ENCODE results near the gene ADORA1.
A peak's percentile ranks its signal among the peaks of the same experiment; 100 is the strongest.

The ADORA1 gene

DNA sequence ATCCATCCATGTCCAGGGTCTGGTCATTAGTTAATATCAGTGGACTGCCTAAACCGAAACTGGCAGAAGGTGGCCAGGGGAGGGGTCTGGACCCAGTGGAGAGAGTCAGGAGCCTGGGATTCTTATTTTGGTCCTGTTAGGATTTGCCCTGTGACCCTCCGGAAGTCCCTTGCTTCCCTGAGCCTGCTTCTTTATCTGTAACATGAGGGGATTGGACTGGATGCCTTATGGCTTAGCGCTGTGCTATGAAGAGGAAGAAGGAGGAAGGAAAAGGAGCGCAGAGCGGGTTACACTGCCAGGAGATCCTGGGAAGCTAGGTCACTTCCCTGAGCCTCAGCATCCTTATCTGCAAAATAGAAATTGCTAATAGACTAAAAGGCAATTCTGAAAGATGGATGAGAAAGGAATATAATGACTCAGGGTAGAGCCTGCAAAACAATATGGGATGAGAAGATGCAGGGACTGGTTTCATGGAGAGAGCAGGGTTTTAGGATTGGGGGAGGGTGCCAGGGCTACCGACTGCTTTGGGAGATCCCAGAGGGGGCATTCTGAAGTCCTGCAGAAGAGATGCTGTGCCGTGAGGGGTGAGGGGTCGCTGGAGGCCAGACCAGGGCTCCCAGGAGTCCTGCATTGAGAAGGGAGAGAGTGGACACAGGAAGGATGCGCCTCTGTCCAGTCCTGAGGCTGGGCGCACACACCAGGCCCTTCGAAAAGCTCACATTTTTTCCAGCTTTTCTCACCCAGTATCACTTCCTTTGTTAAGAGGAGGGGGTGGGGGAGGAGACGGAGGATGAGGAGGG lies 460 bp upstream of the ADORA1 start:
- no peaks in the 10 kb centered on the region for H3K36me3 ChIP-seq (ENCODE audit: control insufficient read depth in 1 of 2, insufficient read depth in 2 of 2, low read length in 2 of 2)
- peaks cover 2% of the 10 kb centered on the region for H3K27me3 ChIP-seq (ENCODE audit: low read depth, low read length)
- H3K9me3 ChIP-seq (ENCODE audit: control insufficient read depth in 1 of 2, low read length in 2 of 2), result no peaks in the 10 kb centered on the region
- H3K4me3 ChIP-seq (ENCODE audit: low read depth in 1 of 2, low read length in 2 of 2), result peak overlapping the region; percentile 59 to 62
- no peak overlapping the region for H3K27ac ChIP-seq (ENCODE audit: low read length)
- H3K4me1 ChIP-seq (ENCODE audit: control insufficient read depth in 1 of 2, insufficient read depth in 2 of 2, low read length in 2 of 2), result peaks cover 4 to 39% of the 10 kb centered on the region in 2 donors

DNA sequence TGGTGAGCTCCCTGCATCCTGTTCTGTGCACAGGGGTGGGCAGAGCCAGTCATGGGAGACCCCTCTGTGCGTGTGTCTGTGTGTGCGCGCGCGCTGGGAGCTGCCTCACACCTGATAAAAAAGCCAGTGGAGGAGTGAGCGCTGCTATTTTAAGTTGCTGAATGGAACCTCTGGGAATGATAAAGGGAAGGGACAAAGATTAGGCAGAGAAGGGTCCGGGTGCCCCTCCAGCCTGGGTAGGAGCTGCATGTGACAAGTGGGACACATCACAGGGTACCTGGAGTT lies 847 bp downstream of the ADORA1 start:
- Histone ChIP-seq H3K9me3 (ENCODE audit: control insufficient read depth in 1 of 2, low read length in 2 of 2) (no peaks in the 10 kb centered on the region), H3K27ac (ENCODE audit: low read length) (no peak overlapping the region), H3K4me1 (ENCODE audit: control insufficient read depth in 1 of 2, insufficient read depth in 2 of 2, low read length in 2 of 2) (peaks cover 4 to 39% of the 10 kb centered on the region in 2 donors), H3K36me3 (ENCODE audit: control insufficient read depth in 1 of 2, insufficient read depth in 2 of 2, low read length in 2 of 2) (no peaks in the 10 kb centered on the region), H3K4me3 (ENCODE audit: low read depth in 1 of 2, low read length in 2 of 2) (peak overlapping the region; percentile 16 to 59), H3K27me3 (ENCODE audit: low read depth, low read length) (no peaks in the 10 kb centered on the region)

DNA sequence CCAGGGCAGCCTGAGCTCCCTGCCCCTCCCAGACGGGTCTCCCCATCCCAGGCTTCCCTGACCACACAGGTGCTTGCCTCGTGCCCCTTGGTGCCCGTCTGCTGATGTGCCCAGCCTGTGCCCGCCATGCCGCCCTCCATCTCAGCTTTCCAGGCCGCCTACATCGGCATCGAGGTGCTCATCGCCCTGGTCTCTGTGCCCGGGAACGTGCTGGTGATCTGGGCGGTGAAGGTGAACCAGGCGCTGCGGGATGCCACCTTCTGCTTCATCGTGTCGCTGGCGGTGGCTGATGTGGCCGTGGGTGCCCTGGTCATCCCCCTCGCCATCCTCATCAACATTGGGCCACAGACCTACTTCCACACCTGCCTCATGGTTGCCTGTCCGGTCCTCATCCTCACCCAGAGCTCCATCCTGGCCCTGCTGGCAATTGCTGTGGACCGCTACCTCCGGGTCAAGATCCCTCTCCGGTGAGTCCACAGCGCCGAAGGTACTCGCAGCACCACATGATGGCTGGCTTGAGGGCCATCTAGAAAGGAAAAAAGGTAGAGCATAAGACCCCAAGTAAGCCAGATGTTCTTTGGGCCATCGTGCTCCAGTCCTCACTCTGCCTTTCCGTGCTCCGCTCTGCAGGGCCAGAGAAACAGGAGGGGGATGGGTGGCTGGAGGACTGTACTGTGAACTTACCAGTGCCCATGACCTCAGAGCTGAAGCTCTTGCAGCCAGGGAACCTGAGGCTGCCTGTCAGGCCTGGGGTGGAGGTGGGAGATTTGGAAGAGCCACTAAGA lies 1.4 kb downstream of the ADORA1 start:
- Histone ChIP-seq H3K27ac (ENCODE audit: low read length) (no peak overlapping the region), H3K27me3 (ENCODE audit: low read depth, low read length) (no peaks in the 10 kb centered on the region), H3K4me1 (ENCODE audit: control insufficient read depth in 1 of 2, insufficient read depth in 2 of 2, low read length in 2 of 2) (peaks cover 4 to 39% of the 10 kb centered on the region in 2 donors), H3K9me3 (ENCODE audit: control insufficient read depth in 1 of 2, low read length in 2 of 2) (no peaks in the 10 kb centered on the region), H3K36me3 (ENCODE audit: control insufficient read depth in 1 of 2, insufficient read depth in 2 of 2, low read length in 2 of 2) (no peaks in the 10 kb centered on the region), H3K4me3 (ENCODE audit: low read depth in 1 of 2, low read length in 2 of 2) (peak overlapping the region; percentile 16 to 59)

DNA sequence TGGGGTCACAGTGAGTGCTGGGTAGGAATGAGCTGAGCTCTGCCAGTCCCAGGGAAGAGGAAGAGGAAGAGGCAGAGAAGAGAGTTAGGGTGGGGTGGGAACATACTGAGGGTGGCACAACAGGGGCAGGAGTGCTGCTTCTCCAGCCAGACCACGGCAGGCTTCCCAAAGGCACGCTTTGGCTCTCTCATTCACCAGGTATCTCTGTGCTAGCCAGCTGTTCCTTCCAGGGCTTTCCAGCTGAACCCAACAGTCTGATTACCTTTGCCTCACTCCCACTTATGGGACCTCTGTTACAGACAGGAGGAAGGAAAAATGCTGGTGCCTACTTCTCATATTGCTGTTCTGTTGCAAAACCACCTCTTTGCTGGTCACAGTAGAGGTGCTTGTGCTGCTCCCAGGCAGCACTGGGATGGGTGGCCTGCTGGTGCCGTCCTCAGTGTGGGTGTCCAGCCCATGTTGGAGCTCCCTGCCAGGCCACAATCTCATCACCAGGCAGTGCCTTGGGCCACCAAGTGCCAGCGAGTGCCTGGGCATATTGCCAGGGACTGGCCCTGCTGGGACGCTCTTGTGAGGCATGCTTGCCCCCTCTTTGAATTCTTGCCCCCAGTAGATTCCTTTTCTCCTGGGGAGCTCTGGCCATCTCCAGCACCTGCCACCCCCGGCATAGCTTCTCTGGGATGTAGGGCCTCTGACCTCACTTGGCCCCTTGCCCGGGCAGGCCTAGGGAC lies 2.1 kb downstream of the ADORA1 start:
- peaks cover 4 to 39% of the 10 kb centered on the region in 2 donors for H3K4me1 ChIP-seq (ENCODE audit: control insufficient read depth in 1 of 2, insufficient read depth in 2 of 2, low read length in 2 of 2)
- no peak overlapping the region for H3K27ac ChIP-seq (ENCODE audit: low read length)
- H3K36me3 ChIP-seq (ENCODE audit: control insufficient read depth in 1 of 2, insufficient read depth in 2 of 2, low read length in 2 of 2), result no peaks in the 10 kb centered on the region
- H3K9me3 ChIP-seq (ENCODE audit: control insufficient read depth in 1 of 2, low read length in 2 of 2), result no peaks in the 10 kb centered on the region
- no peak overlapping the region for H3K4me3 ChIP-seq (ENCODE audit: low read depth in 1 of 2, low read length in 2 of 2)
- no peaks in the 10 kb centered on the region for H3K27me3 ChIP-seq (ENCODE audit: low read depth, low read length)

DNA sequence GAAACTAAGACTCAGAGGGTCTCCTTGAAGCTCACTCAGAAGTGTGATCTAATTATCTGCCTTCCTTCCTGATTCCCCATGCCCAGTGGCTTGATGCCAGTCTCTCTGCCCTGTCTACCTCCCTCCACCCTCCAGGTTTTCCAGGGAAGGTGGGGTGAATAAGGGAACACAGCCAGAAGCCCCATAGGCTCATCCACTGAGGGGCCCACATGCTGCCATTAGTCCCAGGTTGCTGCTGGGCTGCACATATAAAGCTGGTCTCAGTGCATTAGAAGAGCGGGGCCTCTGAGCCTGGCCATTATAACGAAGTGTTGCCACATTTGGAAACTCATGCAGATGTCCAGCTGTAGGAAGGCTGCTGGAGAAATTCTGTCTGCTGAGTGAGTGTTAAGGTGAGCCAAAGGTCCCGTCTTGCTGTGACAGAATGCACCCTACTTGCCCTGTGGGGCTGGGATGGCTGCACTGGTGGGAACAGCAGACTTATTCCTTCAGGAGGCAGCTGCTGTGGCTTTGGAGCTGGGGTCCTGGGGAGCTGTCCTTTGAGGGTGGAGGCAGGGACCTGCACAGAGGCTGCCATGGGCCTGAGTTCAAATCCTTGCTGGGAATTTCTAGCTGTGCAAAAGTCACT lies 2.9 kb downstream of the ADORA1 start:
- H3K9me3 ChIP-seq (ENCODE audit: control insufficient read depth in 1 of 2, low read length in 2 of 2), result no peaks in the 10 kb centered on the region
- H3K4me1 ChIP-seq (ENCODE audit: control insufficient read depth in 1 of 2, insufficient read depth in 2 of 2, low read length in 2 of 2), result peaks cover 4 to 39% of the 10 kb centered on the region in 2 donors
- no peak overlapping the region for H3K4me3 ChIP-seq (ENCODE audit: low read depth in 1 of 2, low read length in 2 of 2)
- H3K27me3 ChIP-seq (ENCODE audit: low read depth, low read length), result no peaks in the 10 kb centered on the region
- no peaks in the 10 kb centered on the region for H3K36me3 ChIP-seq (ENCODE audit: control insufficient read depth in 1 of 2, insufficient read depth in 2 of 2, low read length in 2 of 2)
- H3K27ac ChIP-seq (ENCODE audit: low read length), result no peak overlapping the region

DNA sequence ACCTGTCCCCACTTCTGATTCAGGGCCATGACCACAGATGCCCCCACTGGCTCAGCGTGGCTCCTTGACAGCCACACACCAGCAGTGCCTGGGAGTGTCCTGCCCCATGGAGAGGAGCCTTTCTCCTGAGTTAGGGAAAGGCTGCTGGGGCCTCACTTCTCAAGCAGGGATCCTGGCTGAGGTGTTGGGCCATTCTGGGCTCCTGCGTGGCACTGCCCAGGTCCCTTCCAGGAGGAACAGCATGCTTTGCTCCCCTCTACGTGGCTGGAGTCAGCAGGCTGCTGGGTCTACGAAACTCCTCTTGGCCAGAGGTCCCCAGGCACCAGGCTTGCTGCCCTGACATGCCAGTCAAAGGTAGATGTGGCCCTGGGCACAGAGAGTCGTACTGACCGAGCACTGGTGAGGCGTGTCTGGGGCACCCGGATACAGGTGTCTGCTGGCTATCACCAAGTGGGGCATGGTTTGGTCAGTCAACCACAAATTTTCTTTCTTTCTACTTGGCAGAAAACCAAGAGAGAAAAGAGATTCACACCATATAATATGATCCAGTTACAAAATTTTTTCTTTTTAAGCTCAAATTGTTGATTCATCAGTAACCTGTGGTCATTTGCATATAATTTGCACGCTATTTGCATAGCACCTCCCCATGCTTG lies 4.1 kb downstream of the ADORA1 start:
- H3K27ac ChIP-seq (ENCODE audit: low read length), result no peak overlapping the region
- no peaks in the 10 kb centered on the region for H3K9me3 ChIP-seq (ENCODE audit: control insufficient read depth in 1 of 2, low read length in 2 of 2)
- H3K36me3 ChIP-seq (ENCODE audit: control insufficient read depth in 1 of 2, insufficient read depth in 2 of 2, low read length in 2 of 2), result no peaks in the 10 kb centered on the region
- H3K4me3 ChIP-seq (ENCODE audit: low read depth in 1 of 2, low read length in 2 of 2), result no peak overlapping the region
- peaks cover 4 to 28% of the 10 kb centered on the region in 2 donors for H3K4me1 ChIP-seq (ENCODE audit: control insufficient read depth in 1 of 2, insufficient read depth in 2 of 2, low read length in 2 of 2)
- H3K27me3 ChIP-seq (ENCODE audit: low read depth, low read length), result no peaks in the 10 kb centered on the region

DNA sequence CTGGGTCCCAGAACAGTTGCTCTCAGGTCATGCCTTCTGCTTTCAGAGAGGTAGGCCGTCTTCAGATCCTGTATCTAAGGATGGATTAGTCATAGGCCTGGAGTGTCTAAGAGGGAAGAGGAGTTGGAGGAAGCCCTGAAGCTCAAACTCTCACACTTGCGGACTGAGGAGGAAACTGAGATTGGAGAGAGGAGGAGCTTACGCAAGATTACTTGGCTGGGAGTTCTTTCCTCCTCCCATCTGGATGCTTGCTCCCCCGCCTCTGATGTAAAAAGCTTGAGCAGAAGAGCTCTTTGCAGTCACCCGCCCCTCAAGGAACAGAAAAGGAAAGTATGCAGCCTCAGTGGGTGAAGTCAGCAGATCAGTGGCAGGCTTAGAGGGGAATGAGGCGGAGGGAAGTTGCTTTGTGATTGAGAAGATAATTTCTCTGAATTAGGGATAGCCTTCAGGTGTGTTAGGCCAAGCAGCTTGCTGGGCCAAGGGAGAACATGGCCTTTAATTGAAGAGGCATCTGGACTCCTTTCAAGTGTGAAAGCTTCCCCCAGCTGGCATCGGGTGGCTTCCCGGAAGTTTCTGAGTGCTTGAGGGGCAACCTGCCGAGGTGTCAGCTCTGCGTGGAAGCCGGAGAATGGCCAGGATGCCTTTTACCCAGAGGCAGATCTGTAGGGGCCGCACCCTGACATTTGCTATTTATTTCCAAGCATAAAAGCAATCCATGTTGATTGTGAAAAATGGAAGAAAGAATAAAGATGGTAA lies 6.6 kb downstream of the ADORA1 start:
- Histone ChIP-seq H3K4me1 (ENCODE audit: control insufficient read depth in 1 of 2, insufficient read depth in 2 of 2, low read length in 2 of 2) (peaks cover 0 to 9% of the 10 kb centered on the region in 2 donors), H3K27ac (ENCODE audit: low read length) (no peak overlapping the region), H3K4me3 (ENCODE audit: low read depth in 1 of 2, low read length in 2 of 2) (no peak overlapping the region), H3K36me3 (ENCODE audit: control insufficient read depth in 1 of 2, insufficient read depth in 2 of 2, low read length in 2 of 2) (no peaks in the 10 kb centered on the region), H3K9me3 (ENCODE audit: control insufficient read depth in 1 of 2, low read length in 2 of 2) (no peaks in the 10 kb centered on the region), H3K27me3 (ENCODE audit: low read depth, low read length) (no peaks in the 10 kb centered on the region)

DNA sequence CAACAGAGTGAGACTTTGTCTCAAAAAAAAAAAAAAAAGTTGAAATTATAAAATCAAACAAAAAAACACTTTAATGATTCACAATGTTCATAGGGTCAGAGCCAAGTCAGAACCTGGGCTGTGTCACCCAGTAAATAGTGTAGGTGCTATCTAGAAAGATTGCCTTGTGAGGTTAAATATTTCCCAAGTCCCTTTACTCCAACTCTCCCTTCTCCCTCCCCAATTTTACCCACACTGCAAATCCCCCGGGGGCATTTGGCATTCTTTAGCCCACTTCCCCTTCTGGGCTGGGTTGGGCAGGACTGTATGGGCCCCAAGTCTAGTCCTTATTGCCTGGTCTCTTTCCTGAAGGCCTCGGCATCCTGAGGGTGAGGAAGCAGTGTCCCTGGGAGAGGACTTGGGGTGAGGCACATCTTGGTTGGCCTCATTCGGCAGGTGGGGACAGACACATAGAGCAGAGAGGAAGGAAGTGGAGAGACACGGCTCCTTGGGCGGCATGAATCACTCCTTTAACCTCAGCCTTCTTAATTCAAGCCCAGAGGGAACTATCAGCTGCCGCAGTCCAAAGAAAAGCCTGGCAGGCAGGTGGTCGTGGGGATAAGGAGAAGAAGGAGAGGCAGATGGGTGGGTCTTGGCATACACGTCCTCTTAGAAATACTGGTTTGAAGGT lies 8.2 kb downstream of the ADORA1 start:
- Histone ChIP-seq H3K27me3 (ENCODE audit: low read depth, low read length) (no peaks in the 10 kb centered on the region), H3K9me3 (ENCODE audit: control insufficient read depth in 1 of 2, low read length in 2 of 2) (no peaks in the 10 kb centered on the region), H3K4me1 (ENCODE audit: control insufficient read depth in 1 of 2, insufficient read depth in 2 of 2, low read length in 2 of 2) (no peaks in the 10 kb centered on the region), H3K36me3 (ENCODE audit: control insufficient read depth in 1 of 2, insufficient read depth in 2 of 2, low read length in 2 of 2) (no peaks in the 10 kb centered on the region), H3K27ac (ENCODE audit: low read length) (no peak overlapping the region), H3K4me3 (ENCODE audit: low read depth in 1 of 2, low read length in 2 of 2) (no peak overlapping the region)

DNA sequence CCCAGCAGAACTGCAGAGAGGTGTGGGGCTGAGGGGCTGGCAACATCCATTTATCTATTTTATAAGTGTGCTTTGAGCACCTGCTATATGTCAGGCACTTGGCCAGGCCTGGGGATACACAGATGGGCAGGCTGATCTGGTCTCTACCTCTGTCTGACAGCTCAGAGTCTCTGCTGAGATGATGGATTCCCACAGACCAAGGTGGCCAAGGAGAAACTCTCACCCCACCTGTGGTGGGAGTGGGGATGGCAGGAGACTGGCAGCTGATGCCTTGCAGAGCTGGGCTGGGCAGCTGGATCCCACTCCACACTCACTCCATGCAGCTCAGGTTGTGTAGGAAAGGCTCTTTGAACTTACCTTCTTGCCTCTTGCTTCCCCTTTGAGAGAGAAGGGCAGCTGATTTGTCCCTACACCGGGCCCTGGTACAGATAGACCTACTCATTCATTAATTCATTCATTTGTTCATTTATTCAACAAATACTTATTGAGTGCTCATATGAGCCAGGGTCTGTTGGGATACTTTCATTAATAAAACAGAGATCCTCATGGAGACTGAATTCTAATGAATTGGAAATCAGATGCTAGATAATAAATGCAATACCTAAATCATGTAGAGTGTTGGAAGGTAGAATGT lies 9.0 kb downstream of the ADORA1 start:
- Histone ChIP-seq H3K27me3 (ENCODE audit: low read depth, low read length) (no peaks in the 10 kb centered on the region), H3K4me1 (ENCODE audit: control insufficient read depth in 1 of 2, insufficient read depth in 2 of 2, low read length in 2 of 2) (no peaks in the 10 kb centered on the region), H3K9me3 (ENCODE audit: control insufficient read depth in 1 of 2, low read length in 2 of 2) (no peaks in the 10 kb centered on the region), H3K4me3 (ENCODE audit: low read depth in 1 of 2, low read length in 2 of 2) (no peak overlapping the region), H3K27ac (ENCODE audit: low read length) (no peak overlapping the region), H3K36me3 (ENCODE audit: control insufficient read depth in 1 of 2, insufficient read depth in 2 of 2, low read length in 2 of 2) (no peaks in the 10 kb centered on the region)

DNA sequence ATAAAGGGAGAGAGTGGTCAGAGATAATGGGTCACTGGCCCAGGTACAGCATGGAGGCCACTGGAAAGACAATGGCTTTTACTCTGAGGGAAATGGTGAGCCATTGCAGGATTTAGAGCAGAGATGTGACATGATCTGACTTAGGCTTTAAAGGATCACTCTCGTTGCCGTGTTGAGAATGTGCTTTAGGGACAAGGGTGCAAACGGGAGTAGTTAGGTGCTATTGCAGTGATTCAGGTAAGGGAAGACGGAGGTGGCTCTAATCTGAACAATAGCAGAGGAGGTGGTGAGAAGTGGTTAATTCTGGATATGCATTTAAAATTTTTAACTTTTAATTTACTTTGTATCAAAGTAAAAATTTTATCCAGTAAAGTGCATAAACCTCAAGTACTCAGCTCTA lies 9.8 kb downstream of the ADORA1 start:
- Histone ChIP-seq H3K27ac (ENCODE audit: low read length) (no peak overlapping the region), H3K27me3 (ENCODE audit: low read depth, low read length) (peaks cover 4% of the 10 kb centered on the region), H3K36me3 (ENCODE audit: control insufficient read depth in 1 of 2, insufficient read depth in 2 of 2, low read length in 2 of 2) (no peaks in the 10 kb centered on the region), H3K9me3 (ENCODE audit: control insufficient read depth in 1 of 2, low read length in 2 of 2) (no peaks in the 10 kb centered on the region), H3K4me3 (ENCODE audit: low read depth in 1 of 2, low read length in 2 of 2) (no peak overlapping the region), H3K4me1 (ENCODE audit: control insufficient read depth in 1 of 2, insufficient read depth in 2 of 2, low read length in 2 of 2) (no peaks in the 10 kb centered on the region)
